NCI-H69 (cell line): ENCODE measurements around the gene HHATL.

Source experiments
- DNase-seq: peaks from one replicate; lab custom pipeline; 2025; lab: John Stamatoyannopoulos, UW

Gene HHATL

GRCh38 chr3:42652611-42653302 lies 49.8 kb downstream of the HHATL start:
- DNase-seq = peak; percentile 51

- DNase-seq = no peak
Observed at GRCh38 chr3:42652251-42652610, 50.4 kb downstream of the HHATL start.

GRCh38 chr3:42651248-42652091 lies 51.1 kb downstream of the HHATL start:
- DNase-seq = no peak

GRCh38 chr3:42649783-42650182 lies 52.8 kb downstream of the HHATL start:
- DNase-seq = no peak

- no peak for DNase-seq
Observed at GRCh38 chr3:42649006-42649405, 53.6 kb downstream of the HHATL start.

- no peak for DNase-seq
Observed at GRCh38 chr3:42647821-42648459, 54.7 kb downstream of the HHATL start.
